AG10803 (cell line): Measurements from ENCODE around the gene ZDHHC24.
A peak's percentile ranks its signal among the peaks of the same experiment; 100 is the strongest.

Source experiments
- DNase-seq: peaks from one replicate; pipeline ENCODE4 v3.0.0; 2010; ENCODE audit warnings: low read depth
- H3K4me3 ChIP-seq: 2 replicates; pipeline ENCODE4 v1.5.1; 2011; ENCODE audit warnings: mild to moderate bottlenecking, low read length, control low read depth
- TF ChIP-seq, protein P1 (sequence below): conservative IDR thresholded peaks from 2 replicates; pipeline ENCODE4 v1.5.1; 2011; ENCODE audit warnings: mild to moderate bottlenecking, low read length, control low read depth, inconsistent platforms

The ZDHHC24 gene

DNA sequence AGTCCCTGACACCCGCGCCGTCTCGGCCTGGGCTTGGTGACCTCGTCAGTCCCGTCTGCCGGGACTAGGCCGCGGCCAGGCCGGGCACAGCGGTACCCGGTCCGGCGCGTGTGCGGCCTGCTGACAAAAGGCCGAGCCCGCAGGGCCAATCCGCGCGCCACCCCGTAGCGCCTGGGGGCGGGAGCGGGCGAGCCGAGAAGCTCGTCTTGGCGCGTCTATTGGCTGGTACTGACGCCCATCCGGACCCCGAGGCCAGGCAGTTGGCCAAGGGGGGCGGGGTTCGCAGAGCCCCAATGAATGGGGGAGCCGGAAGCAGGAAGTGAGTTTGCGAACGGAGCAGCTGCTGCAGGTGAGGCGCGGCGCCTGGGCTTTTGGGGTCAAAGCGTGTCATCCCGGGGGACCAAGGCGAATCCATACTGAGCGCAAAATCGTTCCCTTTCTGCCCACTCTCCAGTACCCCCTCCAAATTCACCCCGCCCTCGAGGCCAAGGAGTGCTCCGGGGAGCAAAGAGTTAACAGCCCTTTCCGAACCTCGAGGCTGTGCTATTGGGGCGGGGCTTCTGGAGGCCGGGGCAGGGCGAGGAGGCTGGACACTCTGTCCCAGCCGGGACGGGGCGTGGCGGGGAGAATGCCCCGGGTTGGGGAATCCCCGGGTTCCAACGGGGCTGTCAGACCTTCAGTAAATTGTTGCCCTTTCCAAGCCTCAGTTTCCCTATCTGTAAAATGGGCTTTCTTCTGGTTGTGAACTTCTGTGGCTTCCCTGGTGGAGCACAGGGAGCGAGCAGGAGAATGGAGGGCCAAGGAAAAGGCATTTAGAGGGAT, 65.5 kb downstream of the ZDHHC24 start, which contains the start of gene DPP3:
TSS of gene DPP3 (plus strand) at position 318 of the 822 bp plus-strand sequence. CDS start 1,767 bp downstream, outside the sequence.
- H3K4me3 ChIP-seq = peak within 1 kb of the TSS; percentile 95
- TF ChIP-seq, protein P1, sequence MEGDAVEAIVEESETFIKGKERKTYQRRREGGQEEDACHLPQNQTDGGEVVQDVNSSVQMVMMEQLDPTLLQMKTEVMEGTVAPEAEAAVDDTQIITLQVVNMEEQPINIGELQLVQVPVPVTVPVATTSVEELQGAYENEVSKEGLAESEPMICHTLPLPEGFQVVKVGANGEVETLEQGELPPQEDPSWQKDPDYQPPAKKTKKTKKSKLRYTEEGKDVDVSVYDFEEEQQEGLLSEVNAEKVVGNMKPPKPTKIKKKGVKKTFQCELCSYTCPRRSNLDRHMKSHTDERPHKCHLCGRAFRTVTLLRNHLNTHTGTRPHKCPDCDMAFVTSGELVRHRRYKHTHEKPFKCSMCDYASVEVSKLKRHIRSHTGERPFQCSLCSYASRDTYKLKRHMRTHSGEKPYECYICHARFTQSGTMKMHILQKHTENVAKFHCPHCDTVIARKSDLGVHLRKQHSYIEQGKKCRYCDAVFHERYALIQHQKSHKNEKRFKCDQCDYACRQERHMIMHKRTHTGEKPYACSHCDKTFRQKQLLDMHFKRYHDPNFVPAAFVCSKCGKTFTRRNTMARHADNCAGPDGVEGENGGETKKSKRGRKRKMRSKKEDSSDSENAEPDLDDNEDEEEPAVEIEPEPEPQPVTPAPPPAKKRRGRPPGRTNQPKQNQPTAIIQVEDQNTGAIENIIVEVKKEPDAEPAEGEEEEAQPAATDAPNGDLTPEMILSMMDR = no peak
- DNase-seq = peak; percentile 96

DNA sequence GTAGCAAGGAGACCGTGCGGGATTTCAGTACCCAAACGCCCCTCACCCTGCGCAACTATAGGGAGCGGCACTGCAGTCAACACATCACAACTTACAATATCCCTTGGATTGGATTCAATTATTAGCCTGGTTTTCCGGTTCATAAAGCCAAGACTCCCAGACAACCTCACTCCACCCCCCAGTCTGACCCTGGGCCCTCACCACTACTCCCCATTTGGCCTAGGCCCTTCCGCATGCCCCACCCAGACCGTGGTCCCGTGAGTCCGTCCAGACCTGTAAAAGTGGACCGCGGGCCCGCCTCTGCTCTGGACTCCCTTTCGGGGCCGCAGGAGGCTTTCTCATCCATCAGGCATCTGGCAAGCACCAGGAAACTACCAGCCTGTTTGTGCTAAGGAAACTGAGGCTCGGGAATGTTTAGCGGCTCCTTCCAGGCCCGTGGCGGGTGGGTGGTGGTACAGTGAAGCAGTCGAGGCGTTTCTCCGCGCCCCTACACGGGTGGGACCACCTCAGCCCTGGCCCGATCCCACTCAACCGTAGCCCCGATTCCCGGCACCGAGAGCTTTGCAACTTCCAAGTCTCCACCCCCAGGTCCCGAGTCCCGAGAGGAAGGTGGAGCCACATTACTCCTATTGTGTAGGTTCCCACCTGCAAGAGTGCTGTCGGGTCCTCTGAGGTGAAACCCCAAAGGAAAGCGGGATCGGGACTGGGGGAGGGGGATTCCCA, 66.3 kb downstream of the ZDHHC24 start:
- peak; percentile 44 for DNase-seq
- peak overlapping the region; percentile 95 for H3K4me3 ChIP-seq
- TF ChIP-seq, protein P1 = no peak

DNA sequence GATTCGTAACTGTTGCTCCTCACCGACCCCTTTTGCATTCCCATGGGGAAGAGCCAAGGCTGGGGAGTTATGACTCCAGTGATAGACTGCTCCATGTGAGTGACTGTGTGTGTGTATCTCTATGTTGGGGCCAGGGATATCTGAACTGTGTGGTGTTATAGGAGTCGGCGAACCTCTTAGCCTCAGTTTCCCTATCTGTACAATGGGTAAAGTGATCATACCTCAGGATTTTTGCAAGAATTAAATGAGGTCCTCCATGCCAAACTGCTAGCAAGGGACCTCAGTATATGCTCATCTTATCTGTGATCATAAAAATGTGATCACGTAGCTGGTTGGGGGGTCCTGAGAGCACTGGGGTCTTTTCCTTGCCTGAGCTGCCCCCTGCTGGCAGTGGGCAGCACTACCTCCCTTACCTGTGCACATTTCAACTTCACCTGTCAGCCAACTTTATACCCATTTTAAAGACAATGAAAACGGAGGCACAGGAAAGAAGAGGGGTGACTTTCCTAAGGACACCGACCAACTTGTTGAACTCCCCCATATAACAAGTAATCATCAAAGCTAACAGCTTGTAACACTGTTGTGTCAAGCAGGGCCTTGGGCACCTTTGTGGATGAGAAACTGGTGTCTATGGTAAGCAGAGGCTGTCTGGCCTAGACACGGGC, 67.0 kb downstream of the ZDHHC24 start:
- TF ChIP-seq, protein P1 = peak; percentile 68
- H3K4me3 ChIP-seq = peak overlapping the region; percentile 95
- DNase-seq = no peak

DNA sequence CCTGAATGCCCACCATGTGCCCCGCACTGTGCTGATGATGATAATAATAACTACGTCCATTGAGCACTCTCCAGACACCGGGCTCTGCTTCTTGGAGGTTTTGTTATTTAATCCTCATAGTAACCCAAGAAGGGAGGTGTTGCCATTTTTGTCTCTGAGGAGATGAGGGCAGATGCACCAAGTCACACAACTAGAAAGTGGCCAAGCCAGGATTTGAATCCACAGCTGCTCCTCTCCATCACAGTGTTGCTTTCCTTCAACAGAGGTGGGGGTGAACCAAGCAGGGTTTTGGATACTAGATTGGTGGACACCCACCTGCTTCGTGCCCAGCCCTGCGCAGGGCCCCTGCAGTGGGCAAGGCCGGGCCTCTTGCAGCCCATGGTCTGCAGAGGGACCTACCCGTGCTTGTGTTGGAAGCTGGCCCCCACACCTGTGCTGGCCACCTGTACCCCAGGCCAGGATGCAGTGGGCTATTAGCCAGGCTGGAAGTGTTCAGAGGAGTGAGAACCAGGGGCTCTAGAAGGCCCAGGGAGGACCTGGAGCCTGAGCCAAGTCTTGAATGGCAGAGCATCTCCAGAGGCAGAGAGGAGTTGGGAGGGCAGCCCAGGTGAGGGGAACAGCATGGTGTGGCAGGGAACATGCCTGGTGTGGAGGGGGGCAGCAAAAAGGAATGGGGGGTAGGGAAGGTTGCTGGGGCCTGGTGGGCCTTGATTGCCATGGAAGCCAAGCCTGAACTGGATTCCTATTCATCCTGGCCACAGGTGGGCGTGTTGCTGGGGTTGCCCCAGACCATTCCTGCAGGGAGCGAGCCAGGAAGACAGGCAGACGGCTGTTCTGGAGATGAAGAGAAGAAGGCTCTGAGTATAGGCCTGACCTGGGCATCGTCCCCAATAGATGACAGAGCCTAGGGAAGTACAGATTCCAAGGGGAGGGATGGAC, 68.3 kb downstream of the ZDHHC24 start:
- DNase-seq = no peak
- TF ChIP-seq, protein P1 = no peak
- H3K4me3 ChIP-seq = no peak overlapping the region

DNA sequence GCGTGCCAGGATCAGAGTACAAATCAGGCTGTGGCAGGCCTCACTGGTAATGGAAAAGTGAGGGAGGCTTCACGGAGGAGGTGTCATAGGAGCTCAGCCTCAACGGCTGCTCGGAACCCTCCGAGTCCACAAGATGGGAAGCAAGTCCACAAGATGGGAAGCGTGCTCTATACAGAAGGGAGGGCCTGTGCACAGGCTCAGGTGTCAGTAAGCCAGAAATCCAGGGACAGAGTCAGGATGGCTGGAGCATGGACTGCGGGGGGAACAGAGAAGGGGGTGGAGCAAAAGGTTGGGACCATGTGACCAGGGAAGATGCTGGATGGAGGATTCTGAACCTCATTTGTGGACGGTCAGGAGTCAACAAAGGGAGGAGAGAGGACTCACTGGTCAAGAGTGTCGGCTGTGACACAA, 69.0 kb downstream of the ZDHHC24 start:
- DNase-seq = no peak
- TF ChIP-seq, protein P1 = no peak
- no peak overlapping the region for H3K4me3 ChIP-seq

DNA sequence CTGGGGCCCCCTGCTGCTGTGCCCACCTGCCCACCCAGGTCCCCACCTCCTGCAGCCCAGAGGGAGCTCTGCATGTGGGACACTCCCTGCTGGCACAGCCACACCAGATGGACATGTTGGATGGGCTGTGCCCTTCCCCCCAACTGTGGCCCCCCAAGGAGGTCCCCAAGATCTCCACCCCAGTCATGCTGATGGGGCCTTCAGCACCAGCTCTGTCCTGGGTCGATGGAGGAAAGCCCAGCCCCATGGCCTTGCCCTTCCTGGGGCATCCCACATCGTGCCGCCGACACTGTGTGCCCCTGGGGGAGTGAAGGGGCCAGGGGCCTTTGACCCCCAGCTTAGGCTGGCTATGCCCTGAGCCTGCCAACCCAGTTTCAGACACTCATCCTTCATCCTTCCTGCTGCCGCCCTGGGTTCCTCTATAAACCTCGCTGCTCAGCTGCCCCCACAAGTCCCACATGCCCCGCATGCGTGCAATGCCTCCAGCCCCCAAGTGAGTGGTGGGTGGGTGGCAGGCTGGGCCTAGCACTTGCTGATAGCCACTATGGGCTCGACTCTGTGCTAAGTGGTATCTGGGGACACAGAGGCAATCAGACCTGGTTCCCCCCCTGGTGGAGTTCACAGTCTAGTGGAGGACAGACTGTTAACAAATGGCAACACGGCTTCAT, 69.5 kb downstream of the ZDHHC24 start:
- no peak overlapping the region for H3K4me3 ChIP-seq
- no peak for DNase-seq
- TF ChIP-seq, protein P1 = no peak
